ENCODE data around the gene IFT57.

IFT57 gene

DNA sequence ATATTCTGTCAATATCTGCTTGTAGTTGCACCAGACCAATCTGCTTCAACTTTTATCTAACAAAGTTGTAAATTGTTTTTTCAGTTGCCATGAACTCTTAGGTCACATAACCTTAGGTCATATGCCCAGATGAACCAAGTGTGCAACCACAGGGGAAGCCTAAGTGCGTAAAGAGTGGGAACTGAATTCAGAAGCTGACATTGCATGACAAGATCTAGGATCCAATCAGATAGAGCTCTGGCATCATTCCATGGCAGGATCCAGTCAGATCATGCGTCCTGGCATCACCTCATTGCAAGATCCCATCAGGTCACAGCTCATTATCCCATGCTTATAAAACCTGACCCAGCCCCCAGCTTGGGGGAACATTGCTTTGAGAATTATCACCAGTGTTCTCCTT is 18.9 kb upstream of the IFT57 start:
- no peak for DNase-seq (ENCODE audit: low read depth in 1 of 2, low spot score in 1 of 2)
- H3K27me3 ChIP-seq (ENCODE audit: insufficient read depth, poor library complexity, severe bottlenecking): no peaks in the 10 kb centered on the region
- TF ChIP-seq, protein P1, sequence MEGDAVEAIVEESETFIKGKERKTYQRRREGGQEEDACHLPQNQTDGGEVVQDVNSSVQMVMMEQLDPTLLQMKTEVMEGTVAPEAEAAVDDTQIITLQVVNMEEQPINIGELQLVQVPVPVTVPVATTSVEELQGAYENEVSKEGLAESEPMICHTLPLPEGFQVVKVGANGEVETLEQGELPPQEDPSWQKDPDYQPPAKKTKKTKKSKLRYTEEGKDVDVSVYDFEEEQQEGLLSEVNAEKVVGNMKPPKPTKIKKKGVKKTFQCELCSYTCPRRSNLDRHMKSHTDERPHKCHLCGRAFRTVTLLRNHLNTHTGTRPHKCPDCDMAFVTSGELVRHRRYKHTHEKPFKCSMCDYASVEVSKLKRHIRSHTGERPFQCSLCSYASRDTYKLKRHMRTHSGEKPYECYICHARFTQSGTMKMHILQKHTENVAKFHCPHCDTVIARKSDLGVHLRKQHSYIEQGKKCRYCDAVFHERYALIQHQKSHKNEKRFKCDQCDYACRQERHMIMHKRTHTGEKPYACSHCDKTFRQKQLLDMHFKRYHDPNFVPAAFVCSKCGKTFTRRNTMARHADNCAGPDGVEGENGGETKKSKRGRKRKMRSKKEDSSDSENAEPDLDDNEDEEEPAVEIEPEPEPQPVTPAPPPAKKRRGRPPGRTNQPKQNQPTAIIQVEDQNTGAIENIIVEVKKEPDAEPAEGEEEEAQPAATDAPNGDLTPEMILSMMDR (IDR thresholded peaks at IDR 0.05; ENCODE audit: insufficient read depth, low read length): no peak
- TF ChIP-seq POLR2AphosphoS5 (IDR thresholded peaks at IDR 0.05; ENCODE audit: low read depth): no peak
- no peak for TF ChIP-seq GABPA (IDR thresholded peaks at IDR 0.05; ENCODE audit: low read depth)
- no peak for TF ChIP-seq SPI1 (IDR thresholded peaks at IDR 0.05; ENCODE audit: borderline replicate concordance, low read depth)
- TF ChIP-seq, protein P2, sequence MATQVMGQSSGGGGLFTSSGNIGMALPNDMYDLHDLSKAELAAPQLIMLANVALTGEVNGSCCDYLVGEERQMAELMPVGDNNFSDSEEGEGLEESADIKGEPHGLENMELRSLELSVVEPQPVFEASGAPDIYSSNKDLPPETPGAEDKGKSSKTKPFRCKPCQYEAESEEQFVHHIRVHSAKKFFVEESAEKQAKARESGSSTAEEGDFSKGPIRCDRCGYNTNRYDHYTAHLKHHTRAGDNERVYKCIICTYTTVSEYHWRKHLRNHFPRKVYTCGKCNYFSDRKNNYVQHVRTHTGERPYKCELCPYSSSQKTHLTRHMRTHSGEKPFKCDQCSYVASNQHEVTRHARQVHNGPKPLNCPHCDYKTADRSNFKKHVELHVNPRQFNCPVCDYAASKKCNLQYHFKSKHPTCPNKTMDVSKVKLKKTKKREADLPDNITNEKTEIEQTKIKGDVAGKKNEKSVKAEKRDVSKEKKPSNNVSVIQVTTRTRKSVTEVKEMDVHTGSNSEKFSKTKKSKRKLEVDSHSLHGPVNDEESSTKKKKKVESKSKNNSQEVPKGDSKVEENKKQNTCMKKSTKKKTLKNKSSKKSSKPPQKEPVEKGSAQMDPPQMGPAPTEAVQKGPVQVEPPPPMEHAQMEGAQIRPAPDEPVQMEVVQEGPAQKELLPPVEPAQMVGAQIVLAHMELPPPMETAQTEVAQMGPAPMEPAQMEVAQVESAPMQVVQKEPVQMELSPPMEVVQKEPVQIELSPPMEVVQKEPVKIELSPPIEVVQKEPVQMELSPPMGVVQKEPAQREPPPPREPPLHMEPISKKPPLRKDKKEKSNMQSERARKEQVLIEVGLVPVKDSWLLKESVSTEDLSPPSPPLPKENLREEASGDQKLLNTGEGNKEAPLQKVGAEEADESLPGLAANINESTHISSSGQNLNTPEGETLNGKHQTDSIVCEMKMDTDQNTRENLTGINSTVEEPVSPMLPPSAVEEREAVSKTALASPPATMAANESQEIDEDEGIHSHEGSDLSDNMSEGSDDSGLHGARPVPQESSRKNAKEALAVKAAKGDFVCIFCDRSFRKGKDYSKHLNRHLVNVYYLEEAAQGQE (IDR thresholded peaks at IDR 0.05; ENCODE audit: insufficient replicate concordance, low read depth): no peak
- no peak overlapping the region for H3K4me3 ChIP-seq (replicated peaks; ENCODE audit: insufficient read depth, low read length)
- no peak overlapping the region for H3K27ac ChIP-seq (replicated peaks)

DNA sequence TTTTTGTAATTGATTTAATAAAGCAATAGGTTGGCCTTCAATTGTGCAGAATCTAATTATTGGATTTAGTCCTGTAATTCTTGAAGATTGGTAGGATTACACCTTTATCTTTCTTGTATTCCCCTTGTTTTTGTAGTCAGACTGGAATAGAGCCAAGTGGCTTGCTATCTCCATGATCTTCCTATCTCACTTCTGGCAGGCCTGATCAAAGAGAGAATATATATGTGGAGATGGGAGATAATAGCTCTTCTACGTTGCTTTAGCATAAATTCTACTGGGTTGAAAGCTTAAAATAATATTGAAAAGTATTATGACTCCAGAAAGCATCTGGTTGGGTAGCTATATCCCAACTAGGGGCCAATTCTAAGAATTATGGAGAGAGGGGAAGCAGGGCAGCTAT is 16.9 kb upstream of the IFT57 start:
- TF ChIP-seq SPI1 (IDR thresholded peaks at IDR 0.05; ENCODE audit: borderline replicate concordance, low read depth): no peak
- TF ChIP-seq, protein P1 (IDR thresholded peaks at IDR 0.05; ENCODE audit: insufficient read depth, low read length): no peak
- no peak for TF ChIP-seq POLR2AphosphoS5 (IDR thresholded peaks at IDR 0.05; ENCODE audit: low read depth)
- no peak for TF ChIP-seq GABPA (IDR thresholded peaks at IDR 0.05; ENCODE audit: low read depth)
- TF ChIP-seq, protein P2 (IDR thresholded peaks at IDR 0.05; ENCODE audit: insufficient replicate concordance, low read depth): no peak

DNA sequence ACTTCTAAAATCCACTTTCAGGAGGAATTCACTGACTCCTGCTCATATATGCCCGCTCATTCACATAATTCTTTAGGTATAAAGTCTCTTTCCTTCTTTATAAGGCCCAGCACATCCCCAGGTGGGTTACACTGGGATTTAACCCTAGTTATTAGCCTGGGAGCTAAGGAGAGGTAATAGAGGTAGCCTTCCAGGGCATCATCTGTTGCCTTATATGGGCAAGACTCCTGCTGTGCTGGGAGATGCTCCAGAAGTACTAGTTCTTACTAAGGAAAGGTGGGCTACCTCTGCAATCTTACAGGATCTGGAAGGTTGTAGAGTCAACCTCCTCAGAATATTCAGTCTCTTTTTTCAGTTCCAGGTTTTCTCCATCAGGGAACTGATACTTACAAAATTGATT is 13.1 kb upstream of the IFT57 start:
- H3K4me3 ChIP-seq (replicated peaks; ENCODE audit: insufficient read depth, low read length): no peak overlapping the region
- no peak for DNase-seq (ENCODE audit: low read depth in 1 of 2, low spot score in 1 of 2)
- TF ChIP-seq, protein P2 (IDR thresholded peaks at IDR 0.05; ENCODE audit: insufficient replicate concordance, low read depth): no peak
- TF ChIP-seq SPI1 (IDR thresholded peaks at IDR 0.05; ENCODE audit: borderline replicate concordance, low read depth) (no peak), POLR2AphosphoS5 (IDR thresholded peaks at IDR 0.05; ENCODE audit: low read depth) (no peak), GABPA (IDR thresholded peaks at IDR 0.05; ENCODE audit: low read depth) (no peak)
- TF ChIP-seq, protein P1 (IDR thresholded peaks at IDR 0.05; ENCODE audit: insufficient read depth, low read length): no peak
- H3K27ac ChIP-seq (replicated peaks): no peak overlapping the region
- no peaks in the 10 kb centered on the region for H3K27me3 ChIP-seq (ENCODE audit: insufficient read depth, poor library complexity, severe bottlenecking)

More for the DNA sequence above, 16.9 kb upstream of the IFT57 start:
- Histone ChIP-seq H3K27ac (replicated peaks) (no peak overlapping the region), H3K27me3 (ENCODE audit: insufficient read depth, poor library complexity, severe bottlenecking) (no peaks in the 10 kb centered on the region), H3K4me3 (replicated peaks; ENCODE audit: insufficient read depth, low read length) (no peak overlapping the region)
- no peak for DNase-seq (ENCODE audit: low read depth in 1 of 2, low spot score in 1 of 2)

Data from HL-60 (cell line).